Endothelial cell of umbilical vein (primary cell): Measurements from ENCODE around the gene COL15A1. TPM values are rescaled to one million over a fixed set of nuclear protein-coding genes. Genes with fewer than 3 reads are reported as not detected.

Experiments
- BruUV-seq: library from RNA; stranded (reverse); fragments of 400-500 nt; replicated peaks from 2 replicates; lab custom pipeline; 2021; lab: Mats Ljungman, UMichigan
- CTCF ChIA-PET: fragments of 300-600, 350-600 bp; sonication (Branson Sonifier 250); formaldehyde crosslinking; loops from one replicate; lab custom pipeline; 2021; ENCODE audit warnings: antibody characterized with exemption, inconsistent platforms; lab: Charles Lee
- POLR2A ChIA-PET: fragments of 300-600, 350-600 bp; sonication (Branson Sonifier 250); formaldehyde crosslinking; loops from one replicate; lab custom pipeline; 2021; ENCODE audit warnings: antibody characterized with exemption, inconsistent platforms; lab: Charles Lee
- DNase-seq: peaks from one replicate; pipeline ENCODE4 v3.0.0-alpha.2; 2011; ENCODE audit warnings: low read depth, low spot score
- FAIRE-seq: peaks from 2 replicates; lab custom pipeline; 2011; peaks lifted over from hg19 to GRCh38; lab: Jason Lieb, UNC
- H2AFZ ChIP-seq: 2 replicates; pipeline ENCODE4 v1.6.0; 2012; ENCODE audit warnings: low read depth, low read length, control low read depth, inconsistent platforms
- H3K27ac ChIP-seq: 2 replicates; pipeline ENCODE4 v1.5.1; 2011; ENCODE audit warnings: low read depth, mild to moderate bottlenecking, control low read depth, low read length, moderate library complexity; ENCODE audit not compliant: insufficient read depth
- H3K27me3 ChIP-seq, 2 experiments: 2 replicates each; pipeline versions ENCODE4 v1.6.0 to v1.6.1; 2011; ENCODE audit warnings: low read length in 2 of 2, mixed read lengths in 1 of 2; ENCODE audit not compliant: control insufficient read depth in 2 of 2, insufficient read depth in 2 of 2
- H3K36me3 ChIP-seq, 2 experiments: 2 replicates in 1 of 2; 3 replicates in 1 of 2; pipeline ENCODE4 v1.5.1; 2011; ENCODE audit warnings: low read length in 2 of 2, mild to moderate bottlenecking in 1 of 2, moderate library complexity in 1 of 2; ENCODE audit not compliant: control insufficient read depth in 2 of 2, insufficient read depth in 2 of 2; ENCODE audit errors: extremely low read depth in 1 of 2
- H3K4me1 ChIP-seq: 3 replicates; pipeline ENCODE4 v1.5.1; 2011; ENCODE audit warnings: mild to moderate bottlenecking, low read length; ENCODE audit not compliant: control insufficient read depth, insufficient read depth; ENCODE audit errors: extremely low read depth
- H3K4me2 ChIP-seq: 2 replicates; pipeline ENCODE4 v1.6.1; 2011; ENCODE audit warnings: low read length, control low read depth, mixed read lengths; ENCODE audit not compliant: insufficient read depth
- H3K4me3 ChIP-seq, 3 experiments: fragments of 200-600 bp in 1 of 3; sonication (generic), shearing (Covaris generic) in 1 of 3; replicated peaks in 1 of 3; 2 replicates each; pipeline ENCODE4 v1.5.1; 2011 to 2016; ENCODE audit warnings: control low read depth in 3 of 3, low read length in 3 of 3, mild to moderate bottlenecking in 2 of 3, inconsistent platforms in 1 of 3, low read depth in 1 of 3, moderate library complexity in 1 of 3; ENCODE audit not compliant: insufficient read depth in 1 of 3
- H3K79me2 ChIP-seq: 2 replicates; pipeline ENCODE4 v1.6.0; 2012; ENCODE audit warnings: low read length, inconsistent platforms; ENCODE audit not compliant: control insufficient read depth, insufficient read depth
- H3K9ac ChIP-seq: replicated peaks from 2 replicates; pipeline ENCODE3; 2011; ENCODE audit warnings: low read length, control low read depth; ENCODE audit not compliant: insufficient read depth; ENCODE audit errors: extremely low read depth
- H3K9me1 ChIP-seq: replicated peaks from 3 replicates; pipeline ENCODE4 v1.6.0; 2011; ENCODE audit warnings: mild to moderate bottlenecking, low read length; ENCODE audit not compliant: control insufficient read depth, insufficient read depth; ENCODE audit errors: extremely low read depth
- H3K9me3 ChIP-seq: replicated peaks from 2 replicates; pipeline ENCODE4 v1.5.1; 2012; ENCODE audit warnings: low read length, inconsistent platforms; ENCODE audit not compliant: control insufficient read depth, insufficient read depth
- H4K20me1 ChIP-seq: replicated peaks from 2 replicates; pipeline ENCODE3; 2011; ENCODE audit warnings: mild to moderate bottlenecking, low read length; ENCODE audit not compliant: control insufficient read depth, insufficient read depth; ENCODE audit errors: extremely low read depth
- EZH2 ChIP-seq: IDR thresholded peaks from 2 replicates; pipeline ENCODE4 v1.6.1; 2012; ENCODE audit warnings: borderline replicate concordance, low read depth, mild to moderate bottlenecking, moderate library complexity, low read length, inconsistent platforms; ENCODE audit not compliant: severe bottlenecking
- FOS ChIP-seq: IDR thresholded peaks from 2 replicates; pipeline ENCODE4 v1.6.1; 2011; ENCODE audit warnings: mild to moderate bottlenecking, low read length, moderate library complexity, borderline replicate concordance; ENCODE audit not compliant: insufficient read depth
- GATA2 ChIP-seq: IDR thresholded peaks from 2 replicates; pipeline ENCODE4 v1.7.0; 2011; ENCODE audit warnings: low read depth, mild to moderate bottlenecking, moderate library complexity, mixed read lengths, low read length; ENCODE audit not compliant: insufficient read length, insufficient read depth
- JUN ChIP-seq: IDR thresholded peaks from 2 replicates; pipeline ENCODE4 v1.6.1; 2011; ENCODE audit warnings: borderline replicate concordance, low read depth; ENCODE audit not compliant: insufficient read length, insufficient read depth
- MAX ChIP-seq: IDR thresholded peaks from 2 replicates; pipeline ENCODE4 v1.6.1; 2011; ENCODE audit not compliant: insufficient read depth, insufficient read length
- MYC ChIP-seq: IDR thresholded peaks from one replicate; pipeline ENCODE4 v1.6.1; 2011; ENCODE audit warnings: mild to moderate bottlenecking, low read depth, low read length
- POLR2A ChIP-seq: IDR thresholded peaks from 2 replicates; pipeline ENCODE4 v1.6.1; 2012; ENCODE audit warnings: low read depth, mild to moderate bottlenecking, control low read depth, low read length
- POLR2AphosphoS5 ChIP-seq: IDR thresholded peaks from 2 replicates; pipeline ENCODE4 v1.6.1; 2012; ENCODE audit warnings: low read depth, mild to moderate bottlenecking, control low read depth, low read length, moderate library complexity; ENCODE audit not compliant: insufficient read depth
- dilution Hi-C: fragments of 300-500 bp; cut with MboI; formaldehyde crosslinking; loops from one replicate; pipeline ENCODE4 v1.15.0; 2019; ENCODE audit warnings: low sequenced_read_pairs; ENCODE audit not compliant: extremely low pct_ligation_motif_present
- intact Hi-C: fragments of 100-400 bp; cut with micrococcal nuclease; formaldehyde crosslinking; loops from one replicate; pipeline ENCODE4 v1.10.0; 2022
- polyA plus RNA-seq, 4 experiments: library from polyadenylated mRNA; depleted of rRNA in 3 of 4; stranded (reverse) in 3 of 4; unstranded in 1 of 4; fragments of >200 nt; gene quantifications; 2 replicates each; pipeline versions ENCODE4 v1.2.1 to v1.2.3, GENCODE V29; 2011 to 2012; ENCODE audit warnings: missing spikeins in 1 of 4
- total RNA-seq: library from RNA; stranded (reverse); gene quantifications from 2 replicates; pipeline ENCODE4 v1.2.3, GENCODE V29; 2021
- TF ChIP-seq, protein P1 (sequence below), 2 donors: IDR thresholded peaks; 1 replicate in 1 of 2; 2 replicates in 1 of 2; pipeline ENCODE4 v1.5.1; 2011; ENCODE audit warnings: low read length in 2 of 2, mild to moderate bottlenecking in 2 of 2, moderate library complexity in 2 of 2, control low read depth in 1 of 2, inconsistent platforms in 1 of 2, low read depth in 1 of 2; ENCODE audit not compliant: insufficient read depth in 1 of 2; ENCODE audit errors: extremely low read depth in 1 of 2

Gene COL15A1
- total and polyA plus RNA-seq, 2 donors (not counting 3 experiments of a cell fraction or from before 2014, with no cell fraction given), result not detected

DNA sequence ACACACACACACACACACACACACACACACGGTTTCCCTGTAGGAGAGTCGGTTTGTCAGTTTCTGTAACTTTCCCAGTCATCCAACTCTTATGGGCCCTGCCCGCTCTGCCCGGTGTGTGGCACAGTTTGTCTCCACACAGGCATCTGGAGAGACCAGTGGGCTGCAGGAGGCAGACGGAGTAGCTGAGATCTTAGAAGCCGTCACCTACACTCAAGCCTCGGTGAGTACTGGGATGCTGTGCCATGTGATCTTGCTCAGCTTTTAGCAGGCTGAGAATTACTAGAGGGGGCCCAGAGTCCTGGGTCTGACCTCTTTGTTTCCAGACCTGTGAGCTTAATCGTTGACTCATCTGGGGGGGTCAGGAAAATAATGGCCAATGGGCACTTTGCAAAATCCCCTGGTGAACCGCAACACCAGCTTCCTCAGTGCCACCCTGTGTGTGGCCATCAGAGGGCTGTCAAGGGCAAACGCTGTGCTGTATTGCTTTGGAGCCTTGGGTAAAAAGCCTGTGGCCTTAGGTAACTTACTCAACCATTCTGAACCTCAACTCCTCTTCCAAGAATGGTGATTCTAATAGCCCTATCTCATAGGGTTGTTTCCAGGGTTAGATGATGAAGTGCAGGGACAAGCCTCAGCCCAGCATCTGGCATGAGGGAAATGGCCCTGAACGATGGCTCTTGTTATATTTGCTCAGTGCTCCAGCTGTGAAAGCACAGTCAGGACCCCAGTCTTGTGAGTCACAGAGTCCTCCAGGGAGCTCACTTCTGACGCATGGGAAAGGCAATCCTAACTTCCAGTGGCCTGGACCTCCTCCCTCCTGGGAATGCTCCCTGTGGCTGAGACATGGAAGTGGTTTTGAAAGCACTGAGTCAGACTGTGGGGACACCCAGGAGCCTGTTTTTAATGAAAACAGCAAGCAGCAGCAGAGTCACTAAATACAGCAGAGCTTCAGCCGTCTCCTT, 45.6 kb downstream of the COL15A1 start:
- Histone ChIP-seq H3K36me3 (no peaks in the 10 kb centered on the region), H3K27me3 (no peaks in the 10 kb centered on the region), H3K4me2 (no peak overlapping the region), H3K4me1 (no peaks in the 10 kb centered on the region), H3K4me3 (no peak overlapping the region), H3K79me2 (no peaks in the 10 kb centered on the region), H4K20me1 (no peaks in the 10 kb centered on the region), H3K9me3 (no peaks in the 10 kb centered on the region), H2AFZ (no peak overlapping the region), H3K9ac (no peak overlapping the region), H3K9me1 (no peaks in the 10 kb centered on the region), H3K27ac (no peak overlapping the region)
- intact Hi-C loops, result no loop called here
- dilution Hi-C loops, result no loop called here
- TF ChIP-seq EZH2 (no peak), POLR2A (no peak), POLR2AphosphoS5 (no peak), MYC (no peak), FOS (no peak), GATA2 (no peak), MAX (no peak), JUN (no peak)
- TF ChIP-seq, protein P1, sequence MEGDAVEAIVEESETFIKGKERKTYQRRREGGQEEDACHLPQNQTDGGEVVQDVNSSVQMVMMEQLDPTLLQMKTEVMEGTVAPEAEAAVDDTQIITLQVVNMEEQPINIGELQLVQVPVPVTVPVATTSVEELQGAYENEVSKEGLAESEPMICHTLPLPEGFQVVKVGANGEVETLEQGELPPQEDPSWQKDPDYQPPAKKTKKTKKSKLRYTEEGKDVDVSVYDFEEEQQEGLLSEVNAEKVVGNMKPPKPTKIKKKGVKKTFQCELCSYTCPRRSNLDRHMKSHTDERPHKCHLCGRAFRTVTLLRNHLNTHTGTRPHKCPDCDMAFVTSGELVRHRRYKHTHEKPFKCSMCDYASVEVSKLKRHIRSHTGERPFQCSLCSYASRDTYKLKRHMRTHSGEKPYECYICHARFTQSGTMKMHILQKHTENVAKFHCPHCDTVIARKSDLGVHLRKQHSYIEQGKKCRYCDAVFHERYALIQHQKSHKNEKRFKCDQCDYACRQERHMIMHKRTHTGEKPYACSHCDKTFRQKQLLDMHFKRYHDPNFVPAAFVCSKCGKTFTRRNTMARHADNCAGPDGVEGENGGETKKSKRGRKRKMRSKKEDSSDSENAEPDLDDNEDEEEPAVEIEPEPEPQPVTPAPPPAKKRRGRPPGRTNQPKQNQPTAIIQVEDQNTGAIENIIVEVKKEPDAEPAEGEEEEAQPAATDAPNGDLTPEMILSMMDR (IDR thresholded peaks at IDR 0.05; ENCODE audit: extremely low read depth in 1 of 2, insufficient read depth in 1 of 2, low read depth in 1 of 2, low read length in 2 of 2), result no peak
- no TSS peak for BruUV-seq
- no peak for DNase-seq
- FAIRE-seq, result no peak
- POLR2A ChIA-PET, result no interaction called here
- CTCF ChIA-PET, result interaction anchor here (0.9 to 1.2 kb wide), 2 partner anchors 10 to 141 kb away, joined by 3 to 4 read pairs; no protein-coding TSS in a partner anchor
